Loucy (cell line): Measurements from ENCODE around the gene NCAPD2.

Experiments
- CTCF ChIP-seq: fragments of 200-600 bp; sonication (generic); conservative IDR thresholded peaks from 2 replicates; pipeline ENCODE4 v1.5.1; 2014; ENCODE audit warnings: mild to moderate bottlenecking, antibody characterized with exemption, low read length
- EZH2phosphoT487 ChIP-seq: fragments of 200-600 bp; IDR thresholded peaks from 2 replicates; pipeline ENCODE4 v1.6.1; 2018; ENCODE audit warnings: antibody characterized with exemption, mild to moderate bottlenecking, moderate library complexity, borderline replicate concordance

GRCh38 chr12:6541371-6542165, 47.7 kb downstream of the NCAPD2 start:
- TF ChIP-seq CTCF = no peak
- no peak for TF ChIP-seq EZH2phosphoT487
